ENCODE data around the gene CXCL8.
"Not testable (repeated sequence)": the region's sequence is repeated elsewhere in the genome, so short reads cannot be mapped to it uniquely, and the experiment has no call there.

CXCL8 gene

DNA sequence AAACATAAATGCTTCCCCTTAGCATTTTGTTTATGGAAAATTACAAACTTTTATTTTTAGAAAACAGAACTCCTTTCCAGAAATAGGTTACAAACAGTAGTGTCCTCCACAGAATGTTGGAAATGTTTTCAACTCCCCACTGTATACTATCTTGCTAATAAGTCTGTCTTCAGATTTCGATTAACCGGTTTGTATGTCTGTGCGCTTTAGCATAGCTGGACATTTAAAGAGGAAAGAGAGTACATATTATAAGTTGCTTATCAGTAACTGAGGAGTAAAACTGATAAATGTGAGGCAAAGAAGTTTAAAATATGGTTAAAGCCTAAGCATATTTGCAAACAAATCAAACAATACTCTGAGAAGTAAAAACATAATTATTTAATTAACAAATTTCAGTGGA, 3.4 kb downstream of the CXCL8 start:
- no peak for DNase-seq

DNA sequence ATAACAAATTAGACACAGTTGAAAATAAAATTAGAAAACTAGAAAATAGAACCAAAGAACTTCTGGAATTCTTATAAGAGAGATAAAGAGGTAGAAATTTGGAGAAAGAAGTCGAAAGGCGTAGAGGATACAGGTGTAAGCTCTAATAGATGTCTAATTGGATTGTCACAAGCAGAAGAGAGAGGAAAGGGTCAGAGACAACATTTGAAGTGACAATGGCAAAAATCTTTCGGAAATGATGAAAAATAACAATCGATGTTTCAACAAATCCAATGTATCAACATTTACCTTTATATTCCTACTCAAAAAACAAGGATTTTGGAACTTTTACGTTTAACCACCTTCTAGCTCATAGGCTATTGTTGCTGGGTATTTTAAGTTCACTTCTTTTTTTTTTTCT, 3.8 kb downstream of the CXCL8 start:
- no peak for DNase-seq

DNA sequence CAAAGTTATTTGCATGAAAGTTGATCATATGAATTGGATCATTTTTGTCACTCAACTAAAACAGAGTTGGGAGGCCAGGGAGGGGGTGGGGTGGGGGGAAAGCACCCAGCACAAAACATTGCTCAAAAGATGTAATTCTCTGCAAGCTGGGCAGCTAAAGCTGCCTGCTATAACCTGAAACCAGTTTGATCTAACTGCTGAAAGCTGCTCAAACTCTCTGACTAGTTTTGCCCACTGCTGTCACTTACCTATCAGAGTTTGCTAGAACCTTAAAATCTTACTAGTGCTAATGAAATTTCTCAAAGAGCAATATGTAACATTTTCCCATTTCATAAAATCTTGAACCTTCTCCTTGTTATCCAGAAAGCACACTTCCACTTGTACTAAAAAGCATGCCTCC, 10.4 kb downstream of the CXCL8 start:
- DNase-seq = no peak

DNA sequence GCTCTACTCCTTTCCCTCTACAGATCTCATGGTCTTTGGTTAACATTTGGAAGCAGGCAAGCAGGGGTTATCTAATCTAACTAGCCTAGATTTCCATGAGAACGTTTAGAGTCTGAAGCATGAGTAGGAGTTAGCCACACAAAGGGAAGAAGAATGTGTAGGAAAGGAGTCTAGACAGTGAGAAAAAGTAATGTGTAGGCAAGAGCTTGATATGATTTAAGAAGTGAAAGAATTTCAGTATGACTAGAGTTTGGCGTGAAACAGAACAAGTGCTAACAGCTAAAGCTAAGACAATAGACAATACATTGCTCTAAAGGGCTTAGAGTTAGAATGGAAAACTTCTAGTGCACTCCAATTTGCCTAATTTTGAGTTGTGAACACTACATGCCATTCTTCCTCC, 10.8 kb downstream of the CXCL8 start:
- no peak for DNase-seq

- DNase-seq = no peak
Observed at GRCh38 chr4:73751830-73752229, 11.5 kb downstream of the CXCL8 start.

- DNase-seq = no peak
Observed at GRCh38 chr4:73752424-73752823, 12.1 kb downstream of the CXCL8 start.

GRCh38 chr4:73753215-73753614, 12.8 kb downstream of the CXCL8 start:
- DNase-seq = no peak

GRCh38 chr4:73754934-73755333, 14.6 kb downstream of the CXCL8 start:
- DNase-seq = no peak

DNA sequence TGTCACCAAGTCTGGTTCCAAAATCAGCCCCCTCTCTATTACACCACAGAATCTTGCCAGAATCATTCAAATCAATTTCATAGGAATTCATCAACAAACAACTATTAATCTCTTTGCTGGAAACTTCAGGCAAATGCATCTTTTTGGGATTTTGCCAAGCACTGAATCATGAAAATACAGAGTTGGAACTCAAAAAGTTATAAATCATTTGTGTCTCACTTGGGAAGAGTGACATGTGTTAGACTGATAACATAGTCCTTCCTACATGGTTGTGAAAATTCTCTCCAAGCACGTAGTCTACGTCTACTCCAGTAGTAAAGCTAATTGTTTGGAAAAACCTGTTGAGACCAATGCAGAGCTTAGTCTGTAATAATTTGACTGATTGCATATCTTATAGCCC, 19.0 kb downstream of the CXCL8 start:
- DNase-seq = no peak

- no peak for DNase-seq
Observed at GRCh38 chr4:73761856-73762255, 21.5 kb downstream of the CXCL8 start.

GRCh38 chr4:73762409-73762808, 22.0 kb downstream of the CXCL8 start:
- DNase-seq = no peak

DNA sequence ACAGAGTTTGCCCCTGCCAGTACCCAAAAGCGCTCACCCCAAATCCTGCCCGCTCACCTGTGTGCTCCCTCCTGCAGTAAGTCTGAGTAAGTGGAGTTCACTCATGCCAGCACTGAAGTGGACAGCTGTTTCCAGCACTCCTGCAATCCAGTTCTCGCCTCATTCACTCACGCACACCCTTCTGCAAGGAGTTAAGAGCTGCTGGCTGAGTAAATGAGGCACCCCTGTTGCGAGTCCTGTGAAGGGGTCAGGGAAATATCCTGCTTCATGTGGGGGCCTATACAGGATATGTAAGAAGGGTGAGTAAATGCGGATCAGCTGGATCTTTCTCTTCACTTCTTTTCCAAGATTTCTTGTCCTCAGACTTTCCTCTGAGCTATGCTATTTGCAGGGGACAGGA, 23.5 kb downstream of the CXCL8 start:
- no peak for DNase-seq

DNA sequence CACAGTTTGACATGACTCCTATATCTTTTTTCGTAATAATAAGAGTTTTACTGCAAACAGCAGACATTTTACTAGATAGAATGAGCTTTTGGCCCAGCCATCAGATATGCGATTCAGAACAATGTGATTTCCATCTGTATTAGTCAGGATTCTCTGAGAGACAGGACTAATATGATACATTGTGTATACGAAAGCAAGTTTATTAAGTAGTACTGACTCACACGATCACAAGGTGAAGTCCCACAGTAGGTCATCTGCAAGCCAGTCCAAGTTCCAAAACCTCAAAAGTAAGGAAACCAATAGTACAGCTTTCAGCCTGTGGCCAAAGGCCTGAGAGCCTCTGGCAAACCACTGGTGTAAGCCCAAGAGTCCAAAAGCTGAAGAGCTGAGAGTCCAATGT, 24.1 kb downstream of the CXCL8 start:
- DNase-seq = no peak

- no peak for DNase-seq
Observed at GRCh38 chr4:73765296-73765695, 24.9 kb downstream of the CXCL8 start.

- no peak for DNase-seq
Observed at GRCh38 chr4:73770917-73771316, 30.5 kb downstream of the CXCL8 start.

DNA sequence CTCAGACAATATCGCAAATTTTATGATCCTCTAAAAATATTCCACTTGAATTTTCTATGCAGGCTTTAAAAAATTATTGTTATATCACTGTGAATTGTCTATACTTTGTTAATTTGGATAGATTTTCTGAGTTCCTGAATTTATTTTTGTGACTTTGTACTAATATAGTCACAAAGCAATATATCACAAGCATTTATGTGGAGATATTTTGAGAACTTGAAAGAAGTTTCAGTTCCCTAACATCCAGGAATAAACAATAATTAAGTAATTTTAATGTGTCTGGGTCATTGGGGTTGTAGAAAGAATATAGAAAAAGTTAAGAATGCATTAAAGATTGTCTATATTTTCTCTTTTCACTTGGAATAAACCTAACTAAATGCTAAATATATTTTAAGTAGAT, 32.0 kb downstream of the CXCL8 start:
- DNase-seq = no peak

- DNase-seq = not testable (repeated sequence)
Observed at GRCh38 chr4:73774406-73774805, 34.0 kb downstream of the CXCL8 start.

GRCh38 chr4:73776321-73776729, 36.0 kb downstream of the CXCL8 start:
- DNase-seq = no peak

- DNase-seq = no peak
Observed at GRCh38 chr4:73777612-73778011, 37.2 kb downstream of the CXCL8 start.

- DNase-seq = no peak
Observed at GRCh38 chr4:73780243-73780642, 39.9 kb downstream of the CXCL8 start.

DNA sequence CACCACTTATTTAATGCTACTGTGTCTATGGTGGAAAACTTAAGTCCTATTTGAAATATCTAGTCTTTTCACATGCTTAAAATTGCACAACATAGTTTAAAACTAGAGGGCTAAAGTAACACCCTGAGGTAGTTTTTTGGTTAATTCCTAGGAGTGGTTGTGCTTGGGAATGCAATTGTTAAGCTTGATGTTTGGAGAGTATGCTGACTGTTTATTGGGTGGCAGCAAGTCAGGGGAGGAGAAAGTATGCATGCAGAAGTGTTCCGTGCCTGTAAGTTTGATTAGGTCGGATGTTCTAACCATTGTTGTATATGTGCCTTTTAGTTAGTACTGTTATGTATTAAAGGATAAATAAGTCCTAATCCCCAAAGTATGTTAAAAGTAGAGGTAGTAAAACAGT, 40.5 kb downstream of the CXCL8 start:
- no peak for DNase-seq

GRCh38 chr4:73788411-73788810, 48.0 kb downstream of the CXCL8 start:
- DNase-seq = no peak

All from effector CD4-positive, alpha-beta T cell (primary cell).